Activated CD4-positive, alpha-beta T cell treated with anti-CD3 and anti-CD28 coated beads, Interleukin-2, Interleukin-4, amounts not matched to agents 100 ng/mL and 50 ng/mL, durations not matched to agents 16 hours and 8 hours (primary cell): ENCODE data around the gene CARD10.
"Not testable (repeated sequence)": the region's sequence is repeated elsewhere in the genome, so short reads cannot be mapped to it uniquely, and the experiment has no call there.

Experiments
- DNase-seq: peaks from one replicate; pipeline ENCODE4 v3.0.0-alpha.2; 2020; ENCODE audit warnings: low spot score

CARD10 gene

GRCh38 chr22:37556710-37557109, 37.5 kb upstream of the CARD10 start:
- DNase-seq: no peak

- no peak for DNase-seq
Measured at GRCh38 chr22:37555029-37555428, 35.8 kb upstream of the CARD10 start.

- DNase-seq: no peak
Measured at GRCh38 chr22:37553725-37554124, 34.5 kb upstream of the CARD10 start.

GRCh38 chr22:37552524-37553163, 33.4 kb upstream of the CARD10 start:
- DNase-seq: no peak

GRCh38 chr22:37551981-37552380, 32.8 kb upstream of the CARD10 start:
- no peak for DNase-seq

GRCh38 chr22:37550921-37551320, 31.7 kb upstream of the CARD10 start:
- not testable (repeated sequence) for DNase-seq

- no peak for DNase-seq
Measured at GRCh38 chr22:37549704-37550059, 30.5 kb upstream of the CARD10 start.

- no peak for DNase-seq
Measured at GRCh38 chr22:37547251-37547741, 28.1 kb upstream of the CARD10 start.

GRCh38 chr22:37546437-37547250, 27.4 kb upstream of the CARD10 start:
- no peak for DNase-seq

- DNase-seq: no peak
Measured at GRCh38 chr22:37545703-37546436, 26.7 kb upstream of the CARD10 start.

- DNase-seq: peak; percentile 71
Measured at GRCh38 chr22:37544955-37545702, 25.9 kb upstream of the CARD10 start.

GRCh38 chr22:37542959-37543358, 23.7 kb upstream of the CARD10 start:
- no peak for DNase-seq

GRCh38 chr22:37542416-37542815, 23.2 kb upstream of the CARD10 start:
- not testable (repeated sequence) for DNase-seq

- not testable (repeated sequence) for DNase-seq
Measured at GRCh38 chr22:37539790-37540189, 20.6 kb upstream of the CARD10 start.

GRCh38 chr22:37538590-37539357, 19.6 kb upstream of the CARD10 start:
- DNase-seq: peak; percentile 95

GRCh38 chr22:37535159-37535558, 15.9 kb upstream of the CARD10 start:
- no peak for DNase-seq

- DNase-seq: no peak
Measured at GRCh38 chr22:37534445-37534844, 15.2 kb upstream of the CARD10 start.

- peak; percentile 48 for DNase-seq
Measured at GRCh38 chr22:37533995-37534394, 14.8 kb upstream of the CARD10 start.

- DNase-seq: peak; percentile 24
Measured at GRCh38 chr22:37529652-37530345, 10.6 kb upstream of the CARD10 start.

GRCh38 chr22:37527952-37528351, 8.7 kb upstream of the CARD10 start:
- not testable (repeated sequence) for DNase-seq
